ENCODE results near the gene KIFBP. TPM values are rescaled to one million over a fixed set of nuclear protein-coding genes. Genes with fewer than 3 reads are reported as not detected.
"Not testable (repeated sequence)": the region's sequence is repeated elsewhere in the genome, so short reads cannot be mapped to it uniquely, and the experiment has no call there.

KIFBP gene
- total RNA-seq, 1 donor from 2014 or later: 26.7 TPM

DNA sequence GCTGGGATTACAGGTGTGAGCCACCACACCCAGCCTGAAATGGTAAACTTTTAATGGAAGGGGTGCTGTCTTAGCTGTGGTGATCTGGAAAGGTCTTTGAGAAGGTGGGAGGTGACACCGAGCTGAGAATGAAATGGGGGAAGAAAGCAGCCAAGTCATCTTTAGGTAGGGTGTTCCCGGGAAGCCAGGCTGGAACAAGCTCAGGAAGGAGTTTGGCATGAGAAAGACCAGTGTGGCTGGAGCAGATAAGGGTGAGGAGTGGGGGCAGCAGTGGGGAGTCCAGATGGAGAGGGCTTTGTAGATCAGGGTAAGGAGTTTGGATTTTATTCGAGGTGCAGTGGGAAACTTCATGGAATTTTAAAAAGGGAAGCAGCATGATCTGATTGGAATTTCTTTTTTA, 30.0 kb downstream of the KIFBP start:
- Mint-ChIP-seq H3K27ac (peak overlapping the region; percentile 4), H3K9me3 (ENCODE audit: low read depth) (no peaks in the 10 kb centered on the region), H3K4me1 (ENCODE audit: low read depth) (peaks cover 9% of the 10 kb centered on the region), H3K27me3 (peaks cover 16% of the 10 kb centered on the region), H3K4me3 (ENCODE audit: low read depth) (no peak overlapping the region), H3K36me3 (ENCODE audit: insufficient read depth) (peaks cover 15% of the 10 kb centered on the region)
- TF ChIP-seq CTCF (IDR thresholded peaks at IDR 0.05; ENCODE audit: unreplicated experiment): no peak
- DNase-seq (ENCODE audit: low spot score, unreplicated experiment): no peak

DNA sequence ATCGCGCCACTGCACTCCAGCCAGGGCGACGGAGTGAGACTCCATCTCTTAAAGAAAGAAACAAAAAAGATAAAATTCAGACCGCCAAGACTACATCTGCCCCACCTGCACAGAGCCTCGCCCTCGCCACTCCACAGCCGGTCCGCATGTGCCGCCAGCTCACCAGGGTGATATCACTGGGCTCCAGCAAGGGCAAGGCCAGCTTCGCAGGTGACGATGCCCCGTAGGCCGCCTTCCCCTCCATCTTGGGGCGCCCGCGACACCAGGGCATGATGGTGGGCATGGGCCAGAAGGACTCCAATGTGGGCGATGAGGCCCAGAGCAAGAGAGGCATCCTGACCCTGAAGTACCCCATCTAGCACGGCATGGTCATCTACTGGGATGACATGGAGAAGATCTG, 34.0 kb downstream of the KIFBP start:
- Mint-ChIP-seq H3K27ac (no peak overlapping the region), H3K4me3 (ENCODE audit: low read depth) (no peak overlapping the region), H3K36me3 (ENCODE audit: insufficient read depth) (peaks cover 5% of the 10 kb centered on the region), H3K9me3 (ENCODE audit: low read depth) (no peaks in the 10 kb centered on the region), H3K27me3 (peaks cover 23% of the 10 kb centered on the region), H3K4me1 (ENCODE audit: low read depth) (peaks cover 9% of the 10 kb centered on the region)
- DNase-seq (ENCODE audit: low spot score, unreplicated experiment): no peak
- TF ChIP-seq CTCF (IDR thresholded peaks at IDR 0.05; ENCODE audit: unreplicated experiment): no peak

- Mint-ChIP-seq H3K4me1 (ENCODE audit: low read depth) (no peaks in the 10 kb centered on the region), H3K36me3 (ENCODE audit: insufficient read depth) (no peaks in the 10 kb centered on the region), H3K27ac (no peak overlapping the region), H3K9me3 (ENCODE audit: low read depth) (no peaks in the 10 kb centered on the region), H3K27me3 (peaks cover 26% of the 10 kb centered on the region), H3K4me3 (ENCODE audit: low read depth) (no peak overlapping the region)
- no peak for TF ChIP-seq CTCF (IDR thresholded peaks at IDR 0.05; ENCODE audit: unreplicated experiment)
- DNase-seq (ENCODE audit: low spot score, unreplicated experiment): no peak
Observed at GRCh38 chr10:69025370-69025896, 36.8 kb downstream of the KIFBP start.

DNA sequence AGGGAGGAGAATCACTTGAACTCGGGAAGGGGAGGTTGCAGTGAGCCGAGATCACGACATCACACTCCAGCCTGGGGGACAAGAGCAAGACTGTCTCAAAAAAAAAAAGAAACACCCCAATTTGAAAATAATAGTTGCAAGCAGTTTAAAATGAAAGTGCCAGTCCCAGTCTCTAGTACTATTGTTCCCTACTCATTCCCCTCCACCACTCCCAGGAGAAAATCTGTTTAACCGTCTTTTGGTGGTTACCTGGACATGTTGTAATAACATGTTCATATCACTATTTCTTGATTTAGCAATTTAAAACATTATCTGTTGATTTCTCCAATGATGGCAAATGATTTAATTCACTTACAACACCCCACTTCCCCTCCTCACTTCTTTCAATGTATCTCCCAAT, 44.7 kb downstream of the KIFBP start:
- Mint-ChIP-seq H3K36me3 (ENCODE audit: insufficient read depth) (no peaks in the 10 kb centered on the region), H3K4me3 (ENCODE audit: low read depth) (no peak overlapping the region), H3K4me1 (ENCODE audit: low read depth) (no peaks in the 10 kb centered on the region), H3K27me3 (peaks cover 58% of the 10 kb centered on the region), H3K27ac (no peak overlapping the region), H3K9me3 (ENCODE audit: low read depth) (peaks cover 5% of the 10 kb centered on the region)
- TF ChIP-seq CTCF (IDR thresholded peaks at IDR 0.05; ENCODE audit: unreplicated experiment): no peak
- DNase-seq (ENCODE audit: low spot score, unreplicated experiment): no peak

GRCh38 chr10:69037489-69037888, 48.9 kb downstream of the KIFBP start:
- no peak for DNase-seq (ENCODE audit: low spot score, unreplicated experiment)
- Mint-ChIP-seq H3K36me3 (ENCODE audit: insufficient read depth) (no peaks in the 10 kb centered on the region), H3K27ac (no peak overlapping the region), H3K4me3 (ENCODE audit: low read depth) (no peak overlapping the region), H3K27me3 (peaks cover 34% of the 10 kb centered on the region), H3K4me1 (ENCODE audit: low read depth) (no peaks in the 10 kb centered on the region), H3K9me3 (ENCODE audit: low read depth) (no peaks in the 10 kb centered on the region)
- TF ChIP-seq CTCF (IDR thresholded peaks at IDR 0.05; ENCODE audit: unreplicated experiment): no peak

- H3K9me3 Mint-ChIP-seq (ENCODE audit: low read depth); DNase-seq (ENCODE audit: low spot score, unreplicated experiment); H3K27ac Mint-ChIP-seq; H3K4me1 Mint-ChIP-seq (ENCODE audit: low read depth); H3K36me3 Mint-ChIP-seq (ENCODE audit: insufficient read depth); H3K4me3 Mint-ChIP-seq (ENCODE audit: low read depth): not testable (repeated sequence)
- peaks cover 12% of the 10 kb centered on the region for H3K27me3 Mint-ChIP-seq
Observed at GRCh38 chr10:69040904-69041303, 52.3 kb downstream of the KIFBP start.

All from progenitor cell of endocrine pancreas (in vitro differentiated cells).